SK-N-SH (cell line): ENCODE results near the gene NLN. TPM values are rescaled to one million over a fixed set of nuclear protein-coding genes. Genes with fewer than 3 reads are reported as not detected.

ENCODE experiments used
- CTCF ChIA-PET: fragments of 300-600, 350-600 bp; formaldehyde crosslinking; extraction: SDS; loops from one replicate; lab custom pipeline; 2021; lab: Yijun Ruan, JAX
- POLR2A ChIA-PET: fragments of 350-600 bp; sonication (Branson Sonifier 250); formaldehyde crosslinking; extraction: SDS; loops from one replicate; lab custom pipeline; 2020; ENCODE audit warnings: antibody characterized with exemption, inconsistent platforms; lab: Yijun Ruan, JAX
- DNase-seq: peaks from one replicate; pipeline ENCODE4 v3.0.0; 2012
- H2AFZ ChIP-seq: fragments of 200-600 bp; sonication (generic); 2 replicates; pipeline ENCODE4 v1.8.1; 2016; ENCODE audit warnings: antibody characterized with exemption, mild to moderate bottlenecking, low read depth
- H3F3A ChIP-seq: fragments of 200-600 bp; sonication (generic); replicated peaks from 2 replicates; pipeline ENCODE3; 2016; ENCODE audit warnings: antibody characterized with exemption, mild to moderate bottlenecking; ENCODE audit not compliant: insufficient read depth
- H3K27ac ChIP-seq, 2 experiments: fragments of 200-500 bp in 1 of 2; fragments of 200-600 bp in 1 of 2; sonication (Bioruptor generic) in 1 of 2; sonication (generic), shearing (Covaris generic) in 1 of 2; 2 replicates each; pipeline versions ENCODE4 v1.5.1 to v1.6.1; 2014 to 2016; ENCODE audit warnings: low read depth in 2 of 2, inconsistent platforms in 1 of 2, low read length in 1 of 2, mild to moderate bottlenecking in 1 of 2, mixed read lengths in 1 of 2
- H3K27me3 ChIP-seq: fragments of 200-600 bp; sonication (generic), shearing (Covaris generic); 2 replicates; pipeline ENCODE4 v1.6.1; 2016; ENCODE audit warnings: mixed run types; ENCODE audit not compliant: insufficient read depth
- H3K36me3 ChIP-seq, 2 experiments: fragments of 200-500 bp in 1 of 2; fragments of 200-600 bp in 1 of 2; sonication (Bioruptor generic) in 1 of 2; sonication (generic) in 1 of 2; replicated peaks in 1 of 2; 2 replicates each; pipeline versions ENCODE3 to v1.5.1; 2014 to 2016; ENCODE audit warnings: low read length in 1 of 2, mild to moderate bottlenecking in 1 of 2; ENCODE audit not compliant: insufficient read depth in 2 of 2, control insufficient read depth in 1 of 2
- H3K4me1 ChIP-seq, 2 experiments: fragments of 200-500 bp in 1 of 2; fragments of 200-600 bp in 1 of 2; sonication (Bioruptor generic) in 1 of 2; sonication (generic), shearing (Covaris generic) in 1 of 2; 2 replicates each; pipeline versions ENCODE4 v1.5.1 to v1.6.1; 2014 to 2016; ENCODE audit warnings: low read depth in 1 of 2, low read length in 1 of 2, mixed run types in 1 of 2; ENCODE audit not compliant: insufficient read depth in 2 of 2, control insufficient read depth in 1 of 2
- H3K4me2 ChIP-seq: fragments of 200-600 bp; sonication (generic), shearing (Covaris generic); 2 replicates; pipeline ENCODE4 v1.6.1; 2017; ENCODE audit warnings: mixed run types
- H3K4me3 ChIP-seq, 2 experiments: fragments of 200-500 bp in 1 of 2; fragments of 200-600 bp in 1 of 2; sonication (Bioruptor generic) in 1 of 2; sonication (generic), shearing (Covaris generic) in 1 of 2; 2 replicates each; pipeline versions ENCODE4 v1.5.1 to v1.8.1; 2014 to 2016; ENCODE audit warnings: low read depth in 2 of 2, inconsistent platforms in 1 of 2, low read length in 1 of 2, mild to moderate bottlenecking in 1 of 2, mixed read lengths in 1 of 2, moderate library complexity in 1 of 2
- H3K79me2 ChIP-seq: fragments of 200-600 bp; sonication (generic); 2 replicates; pipeline ENCODE4 v1.8.1; 2017; ENCODE audit warnings: mild to moderate bottlenecking; ENCODE audit not compliant: insufficient read depth
- H3K9ac ChIP-seq: fragments of 200-600 bp; sonication (generic); 2 replicates; pipeline ENCODE4 v1.6.1; 2017; ENCODE audit warnings: mixed run types
- H3K9me2 ChIP-seq: fragments of 200-600 bp; sonication (generic); 2 replicates; pipeline ENCODE4 v1.6.1; 2017; ENCODE audit warnings: mixed run types
- H3K9me3 ChIP-seq: fragments of 200-600 bp; sonication (generic); 2 replicates; pipeline ENCODE4 v1.6.1; 2017; ENCODE audit warnings: mixed run types, mild to moderate bottlenecking, moderate library complexity
- H4K20me1 ChIP-seq: fragments of 200-600 bp; sonication (generic); 2 replicates; pipeline ENCODE4 v1.6.1; 2017; ENCODE audit warnings: mild to moderate bottlenecking, mixed run types; ENCODE audit not compliant: insufficient read depth
- CHD2 ChIP-seq: fragments of 150-350 bp; IDR thresholded peaks from 2 replicates; pipeline ENCODE4 v1.6.1; 2018; ENCODE audit warnings: low read length; ENCODE audit not compliant: partially characterized antibody
- CTCF ChIP-seq: fragments of 200-600 bp; sonication (generic); IDR thresholded peaks from 2 replicates; pipeline ENCODE4 v1.6.1; 2017; ENCODE audit warnings: antibody characterized with exemption, mild to moderate bottlenecking, moderate library complexity
- ELF1 ChIP-seq: IDR thresholded peaks from 2 replicates; pipeline ENCODE4 v1.4.0; 2012
- EP300 ChIP-seq, 2 experiments: IDR thresholded peaks; 2 replicates each; pipeline versions ENCODE4 v1.4.0 to v1.6.1; 2012; ENCODE audit warnings: borderline replicate concordance in 1 of 2, low read depth in 1 of 2, low read length in 1 of 2
- EZH2phosphoT487 ChIP-seq: fragments of 200-600 bp; sonication (generic); IDR thresholded peaks from 2 replicates; pipeline ENCODE4 v1.6.1; 2017; ENCODE audit warnings: low read depth, mixed run types, mild to moderate bottlenecking, antibody characterized with exemption, moderate library complexity, borderline replicate concordance
- FOSL2 ChIP-seq: IDR thresholded peaks from 2 replicates; pipeline ENCODE4 v1.4.0; 2012; ENCODE audit warnings: low read depth, mild to moderate bottlenecking, moderate library complexity, borderline replicate concordance
- FOXJ3 ChIP-seq: sonication (generic); formaldehyde crosslinking; IDR thresholded peaks from 2 replicates; pipeline ENCODE4 v1.5.1; 2020; ENCODE audit warnings: mild to moderate bottlenecking, missing genetic modification reagents
- FOXM1 ChIP-seq: IDR thresholded peaks from 2 replicates; pipeline ENCODE4 v1.4.0; 2012; ENCODE audit warnings: low read depth, mild to moderate bottlenecking
- GABPA ChIP-seq: IDR thresholded peaks from 2 replicates; pipeline ENCODE4 v1.4.0; 2012; ENCODE audit warnings: low read depth, mild to moderate bottlenecking
- IRF3 ChIP-seq: fragments of 150-350 bp; IDR thresholded peaks from 2 replicates; pipeline ENCODE4 v1.6.1; 2016; ENCODE audit warnings: mild to moderate bottlenecking, low read depth, low read length
- JUND ChIP-seq: IDR thresholded peaks from 2 replicates; pipeline ENCODE4 v1.4.0; 2012
- MAX ChIP-seq: IDR thresholded peaks from 2 replicates; pipeline ENCODE4 v1.4.0; 2012; ENCODE audit warnings: low read depth
- MEF2A ChIP-seq: IDR thresholded peaks from 2 replicates; pipeline ENCODE4 v1.4.0; 2012; ENCODE audit warnings: low read depth, borderline replicate concordance
- NFIC ChIP-seq: IDR thresholded peaks from 2 replicates; pipeline ENCODE4 v1.4.0; 2012; ENCODE audit warnings: borderline replicate concordance
- NRF1 ChIP-seq: IDR thresholded peaks from 2 replicates; pipeline ENCODE4 v1.6.1; 2012; ENCODE audit warnings: low read depth, mild to moderate bottlenecking, low read length
- POLR2AphosphoS5 ChIP-seq: IDR thresholded peaks from 2 replicates; pipeline ENCODE4 v1.6.1; 2012; ENCODE audit warnings: low read depth, low read length
- RFX5 ChIP-seq: IDR thresholded peaks from 2 replicates; pipeline ENCODE4 v1.6.1; 2012; ENCODE audit warnings: mild to moderate bottlenecking, improper control_type of control experiment, low read length
- RXRA ChIP-seq: IDR thresholded peaks from 2 replicates; pipeline ENCODE4 v1.4.0; 2012; ENCODE audit warnings: low read depth, mild to moderate bottlenecking, borderline replicate concordance
- TCF12 ChIP-seq: IDR thresholded peaks from 2 replicates; pipeline ENCODE4 v1.4.0; 2012
- USF2 ChIP-seq: fragments of 150-350 bp; IDR thresholded peaks from 2 replicates; pipeline ENCODE4 v1.6.1; 2017; ENCODE audit warnings: antibody characterized with exemption, low read length, low read depth, borderline replicate concordance
- YY1 ChIP-seq: IDR thresholded peaks from 2 replicates; pipeline ENCODE4 v1.4.0; 2012; ENCODE audit warnings: low read depth, mild to moderate bottlenecking
- ZBTB33 ChIP-seq: IDR thresholded peaks from 2 replicates; pipeline ENCODE4 v1.4.0; 2012; ENCODE audit warnings: low read depth, borderline replicate concordance
- WGBS: methylation state at CpG from one replicate; pipeline ENCODE4 v1.1.6; 2017; ENCODE audit warnings: low lambda C conversion rate; 5-methylcytosine and 5-hydroxymethylcytosine counted together
- polyA plus RNA-seq, 3 experiments: library from polyadenylated mRNA; depleted of rRNA; stranded (reverse); fragments of >200 nt; gene quantifications; 2 replicates each; pipeline ENCODE4 v1.2.3, GENCODE V29; 2012

Gene NLN
- polyA plus RNA-seq, 1 of the 3 experiments (the other 2 are of a cell fraction) = 17.1 TPM

- no peak for TF ChIP-seq RXRA
- no peak for TF ChIP-seq USF2
- no peak for TF ChIP-seq FOXM1
- TF ChIP-seq ELF1 = no peak
These were observed 70.0 kb downstream of the NLN start (continued) for GRCh38 chr5:65791712-65792673.

- Histone ChIP-seq H3K9me3 (no peaks in the 10 kb centered on the region), H3F3A (peaks cover 13% of the 10 kb centered on the region), H3K27ac (peak overlapping the region in 1 of 2 experiments; percentile 19; a peak in 2 of 4 replicates), H3K4me3 (no peak overlapping the region), H3K4me2 (no peak overlapping the region), H3K4me1 (no peaks in the 10 kb centered on the region; a peak in 1 of 4 replicates), H4K20me1 (no peaks in the 10 kb centered on the region), H2AFZ (no peak overlapping the region), H3K9ac (no peak overlapping the region), H3K36me3 (peaks cover 10 to 27% of the 10 kb centered on the region in 2 experiments), H3K9me2 (no peaks in the 10 kb centered on the region), H3K79me2 (no peaks in the 10 kb centered on the region), H3K27me3 (no peaks in the 10 kb centered on the region)
- DNase-seq = no peak
- ChIA-PET POLR2A (no interaction called here), CTCF (interaction anchor here (1.2 kb wide), 1 partner anchor 16 kb away, joined by 3 read pairs; no protein-coding TSS in a partner anchor)
- 82% methylated on average over 1 of the region's 1 CpG for WGBS
- TF ChIP-seq RFX5 (no peak), IRF3 (no peak), CTCF (no peak), EP300 (IDR thresholded peaks at IDR 0.05; ENCODE audit: borderline replicate concordance in 1 of 2, low read depth in 1 of 2, low read length in 1 of 2) (peak in 1 of 2 experiments; percentile 21; a peak in 1 of 4 replicates), EZH2phosphoT487 (no peak), GABPA (no peak), MEF2A (peak; percentile 7; the same call in 1 of the 2 replicates), FOXJ3 (CRISPR knock-in tag) (no peak), ZBTB33 (no peak), FOXM1 (no peak), MAX (no peak), TCF12 (peak; percentile 10; the same call in 1 of the 2 replicates), CHD2 (no peak), JUND (0 out of 2 replicates have a peak, but pooled peaks have one; percentile 20), YY1 (no peak), POLR2AphosphoS5 (no peak), NRF1 (no peak), FOSL2 (peak; percentile 17; the same call in 1 of the 2 replicates), USF2 (no peak), NFIC (0 out of 2 replicates have a peak, but pooled peaks have one; percentile 8)
These were observed 74.3 kb downstream of the NLN start for GRCh38 chr5:65796269-65796668.
